Measurements from ENCODE around the gene CHPT1. TPM values are rescaled to one million over a fixed set of nuclear protein-coding genes. Genes with fewer than 3 reads are reported as not detected.

Gene CHPT1
- polyA plus RNA-seq, 3 donors = 32.5 to 48.0 (median 41.5) TPM

- no peak for DNase-seq (ENCODE audit: extremely low read depth in 1 of 11, low read depth in 9 of 11, low spot score in 4 of 11)
Observed at GRCh38 chr12:101743242-101743641, 45.8 kb downstream of the CHPT1 start.

DNA sequence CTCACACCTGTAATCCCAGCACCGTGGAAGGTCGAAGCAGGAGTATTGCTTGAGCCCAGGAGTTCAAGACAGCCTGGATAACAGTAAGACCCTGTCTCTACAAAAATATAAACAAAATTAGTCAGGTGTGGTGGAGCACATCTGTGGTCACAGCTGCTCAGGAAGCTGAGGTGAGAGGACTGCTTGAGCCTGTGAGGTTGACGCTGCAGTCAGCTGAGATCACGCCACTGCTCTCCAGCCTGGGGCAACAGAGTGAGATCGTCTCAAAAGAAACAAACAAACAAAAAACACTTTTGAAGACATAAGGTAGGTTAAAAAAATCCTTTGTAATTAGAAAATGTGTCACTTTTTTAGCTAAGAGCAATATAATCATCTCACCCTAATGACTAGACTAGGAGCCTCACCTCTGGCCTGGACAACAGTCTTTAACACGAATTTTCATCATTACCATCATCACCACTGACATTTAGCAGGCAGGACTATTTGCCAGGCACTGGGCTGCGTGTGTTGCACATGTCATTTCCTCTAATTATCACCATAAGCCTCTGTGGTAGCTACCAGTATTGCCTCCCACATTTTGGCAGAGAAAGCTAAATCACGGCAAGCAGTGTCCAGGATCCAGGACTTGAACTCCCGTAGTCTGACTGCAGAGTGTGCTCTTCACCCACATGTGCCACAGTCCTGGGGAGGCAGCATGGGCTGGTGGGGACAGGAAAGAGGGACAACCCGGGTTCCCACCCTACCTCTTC is 46.5 kb downstream of the CHPT1 start:
- DNase-seq (ENCODE audit: extremely low read depth in 1 of 11, low read depth in 9 of 11, low spot score in 4 of 11) = no peak

DNA sequence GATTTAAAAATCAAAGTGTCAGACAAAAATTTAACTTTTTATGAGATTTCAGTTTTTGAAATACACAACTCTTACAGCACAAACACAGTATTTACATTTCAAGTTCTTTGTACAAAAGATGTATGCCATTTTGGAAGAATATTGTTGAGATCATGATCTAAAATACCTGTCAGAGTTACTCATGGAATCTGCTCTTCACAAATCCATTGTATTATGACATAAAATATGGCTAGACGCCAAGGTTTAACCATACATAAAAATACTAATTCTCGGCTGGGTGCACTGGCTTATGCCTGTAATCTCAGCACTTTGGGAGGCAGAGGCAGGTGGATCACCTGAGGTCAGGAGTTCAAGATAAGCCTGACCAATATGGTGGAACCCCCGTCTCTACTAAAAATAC is 48.0 kb downstream of the CHPT1 start:
- no peak for DNase-seq (ENCODE audit: extremely low read depth in 1 of 11, low read depth in 9 of 11, low spot score in 4 of 11)

DNA sequence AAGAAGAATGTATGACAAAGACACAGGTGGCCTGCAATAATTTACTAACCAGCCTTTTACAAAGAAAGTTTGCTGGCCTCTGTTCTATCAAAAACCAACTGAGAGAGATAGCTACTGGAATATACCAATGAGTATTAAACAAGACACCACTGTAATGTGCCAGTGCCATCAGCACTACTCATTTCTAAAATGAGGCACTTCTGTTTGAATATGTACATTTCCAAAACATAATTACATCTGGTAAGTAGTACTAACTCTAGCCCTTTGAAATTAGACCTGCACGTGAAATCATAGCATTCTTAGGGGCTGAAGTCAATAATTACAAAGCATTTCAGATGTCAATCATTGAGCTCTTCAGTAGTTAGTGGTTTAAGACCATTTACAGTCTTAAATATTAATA is 48.8 kb downstream of the CHPT1 start:
- DNase-seq (ENCODE audit: extremely low read depth in 1 of 11, low read depth in 9 of 11, low spot score in 4 of 11) = no peak

- DNase-seq (ENCODE audit: extremely low read depth in 1 of 11, low read depth in 9 of 11, low spot score in 4 of 11) = peak in 3 of 11 donors; percentile 2 to 27 (median 12)
Observed at GRCh38 chr12:101746661-101747060, 49.2 kb downstream of the CHPT1 start.

DNA sequence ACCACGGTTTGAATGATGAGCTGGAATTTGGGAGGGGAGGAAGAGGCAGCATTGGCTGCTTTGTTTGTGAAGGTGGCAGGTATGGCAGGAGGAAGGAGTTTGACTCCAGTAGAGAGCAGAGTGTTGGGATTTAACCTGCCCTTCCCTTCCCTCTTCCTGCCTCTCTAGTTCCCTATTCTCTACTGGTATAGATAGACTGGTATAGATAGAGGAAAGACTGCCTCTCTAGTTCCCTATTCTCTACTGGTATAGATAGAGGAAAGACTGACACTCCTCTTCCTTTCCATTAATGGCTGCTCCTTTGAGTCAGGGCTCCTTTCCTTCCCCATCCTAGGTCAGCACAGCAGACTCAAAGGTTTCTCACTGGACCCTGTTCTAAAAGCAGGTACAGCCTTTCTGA is 50.3 kb downstream of the CHPT1 start:
- DNase-seq (ENCODE audit: extremely low read depth in 1 of 11, low read depth in 9 of 11, low spot score in 4 of 11) = no peak

GRCh38 chr12:101748907-101749306 is 51.5 kb downstream of the CHPT1 start:
- no peak for DNase-seq (ENCODE audit: extremely low read depth in 1 of 11, low read depth in 9 of 11, low spot score in 4 of 11)

DNA sequence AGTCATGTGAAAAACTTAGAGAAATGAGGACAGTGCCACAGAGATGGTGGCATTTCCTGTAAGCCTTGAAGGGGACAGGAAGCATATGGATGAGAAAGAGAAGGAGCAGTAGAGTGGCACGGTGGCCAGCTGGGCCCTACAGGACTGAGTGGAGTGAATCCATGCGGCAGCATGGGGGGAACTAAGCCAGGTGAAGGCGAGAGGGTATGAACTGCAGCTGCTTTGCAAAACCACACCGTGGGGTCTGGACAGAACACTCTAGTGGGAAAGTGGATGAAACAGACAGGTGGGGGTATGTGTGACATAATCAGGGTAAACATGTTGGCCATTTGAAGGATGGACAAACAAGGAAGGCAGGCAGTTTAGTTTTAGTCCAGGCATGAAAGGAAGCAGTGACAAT is 52.2 kb downstream of the CHPT1 start:
- no peak for DNase-seq (ENCODE audit: extremely low read depth in 1 of 11, low read depth in 9 of 11, low spot score in 4 of 11)

DNA sequence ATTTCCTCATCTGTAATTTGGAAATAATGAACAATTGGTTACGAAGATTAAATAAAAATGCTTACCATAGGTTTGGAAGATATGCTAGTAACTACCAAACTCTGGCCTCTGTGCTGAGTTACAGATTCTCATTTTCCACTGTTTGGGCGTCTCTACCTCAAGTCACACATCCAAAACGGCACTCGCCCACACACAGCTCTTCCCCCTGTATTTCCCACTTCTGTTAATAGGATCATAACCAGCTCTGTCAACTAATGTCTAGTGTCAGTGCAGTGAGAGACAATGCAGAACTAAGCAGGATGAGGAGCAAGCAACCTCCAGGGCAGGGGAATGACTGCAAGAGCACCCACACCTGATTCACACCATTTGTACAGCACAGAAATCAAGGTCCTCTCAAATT is 52.7 kb downstream of the CHPT1 start:
- no peak for DNase-seq (ENCODE audit: extremely low read depth in 1 of 11, low read depth in 9 of 11, low spot score in 4 of 11)

- DNase-seq (ENCODE audit: extremely low read depth in 1 of 11, low read depth in 9 of 11, low spot score in 4 of 11) = peak in 6 of 11 donors; percentile 5 to 17 (median 12)
Observed at GRCh38 chr12:101759396-101760047, 62.1 kb downstream of the CHPT1 start.

GRCh38 chr12:101761350-101761749 is 63.9 kb downstream of the CHPT1 start:
- DNase-seq (ENCODE audit: extremely low read depth in 1 of 11, low read depth in 9 of 11, low spot score in 4 of 11) = no peak

DNA sequence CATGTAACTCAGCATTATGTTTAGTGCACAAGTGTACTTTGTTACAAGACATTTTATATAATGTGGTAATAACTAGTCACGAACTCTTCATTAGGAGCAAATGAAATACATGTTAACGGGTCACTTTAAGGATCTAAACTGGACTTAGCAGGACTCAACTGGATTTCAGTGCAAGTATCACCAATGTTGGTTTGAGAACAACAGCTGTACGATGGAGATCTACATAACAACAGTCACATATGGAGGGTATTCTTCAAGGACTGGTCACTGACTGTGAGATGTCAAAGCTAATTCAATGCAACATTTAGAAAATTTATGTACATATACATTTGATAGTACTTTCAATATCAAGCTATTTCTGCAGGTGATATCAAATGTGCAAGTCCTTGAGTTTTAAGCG is 64.3 kb downstream of the CHPT1 start:
- no peak for DNase-seq (ENCODE audit: extremely low read depth in 1 of 11, low read depth in 9 of 11, low spot score in 4 of 11)

- no peak for DNase-seq (ENCODE audit: extremely low read depth in 1 of 11, low read depth in 9 of 11, low spot score in 4 of 11)
Observed at GRCh38 chr12:101763246-101763931, 65.9 kb downstream of the CHPT1 start.

- no peak for DNase-seq (ENCODE audit: extremely low read depth in 1 of 11, low read depth in 9 of 11, low spot score in 4 of 11)
Observed at GRCh38 chr12:101764051-101764792, 66.8 kb downstream of the CHPT1 start.

DNA sequence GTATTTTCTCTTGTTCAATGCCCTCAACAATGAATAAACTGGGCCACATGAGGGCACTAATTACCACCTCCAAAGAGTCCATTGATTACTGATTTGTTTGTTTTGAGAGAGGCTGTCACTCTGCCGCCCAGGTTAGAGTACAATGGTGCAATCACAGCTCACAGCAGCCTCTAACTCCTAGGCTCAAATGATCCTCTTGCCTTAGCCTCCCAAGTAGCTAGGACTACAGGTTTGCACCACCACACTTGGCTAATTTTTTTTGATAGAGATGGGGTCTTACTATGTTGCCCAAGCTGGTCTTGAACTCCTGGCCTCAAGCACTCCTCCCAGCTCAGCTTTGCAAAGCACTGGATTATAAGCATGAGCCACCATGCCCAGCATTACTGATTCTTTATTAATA is 70.1 kb downstream of the CHPT1 start:
- no peak for DNase-seq (ENCODE audit: extremely low read depth in 1 of 11, low read depth in 9 of 11, low spot score in 4 of 11)

DNA sequence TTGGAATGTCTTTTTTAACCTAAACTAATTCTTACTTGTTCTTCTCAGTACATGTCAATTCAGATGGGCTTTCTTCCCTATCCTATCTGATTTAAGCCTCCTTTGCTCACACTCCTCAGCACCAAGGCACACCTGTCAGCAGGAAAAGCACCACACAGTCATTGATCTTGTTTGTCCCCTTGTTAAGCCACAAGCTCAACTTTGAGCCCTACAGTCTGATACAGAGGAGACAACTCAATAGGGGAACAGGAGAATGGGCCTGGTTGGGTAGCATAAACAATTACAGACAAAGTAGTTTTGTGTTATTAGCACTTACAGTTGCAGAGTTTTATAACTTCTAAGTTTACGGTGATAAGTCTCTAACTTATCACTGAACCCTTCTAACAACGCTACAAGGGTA is 71.3 kb downstream of the CHPT1 start:
- no peak for DNase-seq (ENCODE audit: extremely low read depth in 1 of 11, low read depth in 9 of 11, low spot score in 4 of 11)

DNA sequence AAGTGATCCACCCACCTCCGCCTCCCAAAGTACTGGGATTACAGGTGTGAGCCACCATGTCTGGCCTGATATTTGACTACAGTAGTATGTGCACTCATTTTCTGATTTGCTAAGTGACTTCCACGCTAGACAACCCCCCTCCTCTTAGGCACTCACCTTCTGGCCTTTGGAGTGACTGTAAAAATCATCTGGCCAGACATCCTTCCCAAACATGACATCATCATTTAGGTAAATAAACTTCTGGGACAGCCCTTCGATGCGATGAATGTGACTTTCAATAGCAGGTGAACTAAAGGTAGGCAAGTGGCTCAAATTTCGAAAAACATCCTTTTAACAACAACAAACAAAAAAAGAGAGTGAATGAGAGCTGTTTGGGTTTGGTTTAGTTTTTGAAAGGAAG is 72.4 kb downstream of the CHPT1 start:
- no peak for DNase-seq (ENCODE audit: extremely low read depth in 1 of 11, low read depth in 9 of 11, low spot score in 4 of 11)

DNA sequence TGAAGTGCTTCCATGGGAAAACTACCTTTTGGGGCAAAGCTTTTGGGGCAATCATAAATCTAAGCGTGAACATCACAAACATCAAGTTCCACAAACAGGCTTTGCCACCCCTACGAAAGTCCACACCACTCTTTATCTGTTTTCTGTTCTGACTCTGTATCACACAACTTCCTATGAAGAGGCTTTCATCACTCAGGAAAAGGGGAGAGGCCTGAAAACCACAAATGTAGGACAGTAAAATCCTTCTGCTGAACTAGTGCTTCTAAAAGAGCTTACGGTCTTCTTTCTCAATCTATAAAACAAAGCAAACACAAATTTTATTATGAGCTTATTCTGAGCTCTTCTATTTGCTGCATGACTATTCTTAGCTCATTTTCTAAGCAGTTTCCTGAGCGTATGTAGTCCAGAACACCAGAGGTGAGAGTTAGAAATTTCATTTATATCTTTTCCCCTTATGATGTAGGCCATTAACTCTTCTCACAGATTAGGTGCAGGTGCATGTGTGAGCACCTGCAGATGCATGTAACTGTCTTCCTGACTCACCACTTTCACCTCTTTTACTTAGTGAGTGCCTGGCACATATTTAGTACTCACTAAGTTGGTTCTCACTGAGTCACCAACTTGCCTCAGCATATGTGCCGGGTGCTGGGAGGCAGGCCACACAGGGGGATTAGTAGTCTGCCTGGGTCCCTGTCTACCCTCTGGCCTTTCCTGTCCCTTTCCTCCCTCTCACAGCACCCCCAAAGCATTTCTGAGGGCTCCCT is 74.8 kb downstream of the CHPT1 start:
- no peak for DNase-seq (ENCODE audit: extremely low read depth in 1 of 11, low read depth in 9 of 11, low spot score in 4 of 11)

- peak; percentile 16 to 43 (median 27) for DNase-seq (ENCODE audit: extremely low read depth in 1 of 11, low read depth in 9 of 11, low spot score in 4 of 11)
Observed at GRCh38 chr12:101773650-101774162, 76.3 kb downstream of the CHPT1 start.
